Ishikawa (cell line): ENCODE results near the gene ATP9A.
A peak's percentile ranks its signal among the peaks of the same experiment; 100 is the strongest.

Experiments
- CEBPB ChIP-seq: IDR thresholded peaks from 2 replicates; pipeline ENCODE4 v1.6.1; 2012
- CREB1 ChIP-seq: IDR thresholded peaks from 2 replicates; pipeline ENCODE4 v1.6.1; 2012; ENCODE audit warnings: low read depth
- EGR1 ChIP-seq: IDR thresholded peaks from 2 replicates; pipeline ENCODE4 v1.6.1; 2012
- EP300 ChIP-seq: IDR thresholded peaks from 2 replicates; pipeline ENCODE4 v1.6.1; 2012; ENCODE audit warnings: borderline replicate concordance
- FOXM1 ChIP-seq: IDR thresholded peaks from 2 replicates; pipeline ENCODE4 v1.6.1; 2012; ENCODE audit warnings: low read depth, borderline replicate concordance
- MAX ChIP-seq: IDR thresholded peaks from 2 replicates; pipeline ENCODE4 v1.6.1; 2012
- NFIC ChIP-seq: IDR thresholded peaks from 2 replicates; pipeline ENCODE4 v1.6.1; 2012
- RAD21 ChIP-seq: IDR thresholded peaks from 2 replicates; pipeline ENCODE4 v1.6.1; 2012; ENCODE audit warnings: low read depth
- REST ChIP-seq: IDR thresholded peaks from 2 replicates; pipeline ENCODE4 v1.6.1; 2012; ENCODE audit warnings: low read depth, mild to moderate bottlenecking
- TAF1 ChIP-seq: IDR thresholded peaks from 2 replicates; pipeline ENCODE4 v1.6.1; 2012; ENCODE audit warnings: low read depth, mild to moderate bottlenecking
- TCF12 ChIP-seq: IDR thresholded peaks from 2 replicates; pipeline ENCODE4 v1.6.1; 2012; ENCODE audit warnings: low read depth
- TEAD4 ChIP-seq: IDR thresholded peaks from 2 replicates; pipeline ENCODE4 v1.6.1; 2012
- USF1 ChIP-seq: IDR thresholded peaks from 2 replicates; pipeline ENCODE4 v1.6.1; 2012
- YY1 ChIP-seq: IDR thresholded peaks from 2 replicates; pipeline ENCODE4 v1.6.1; 2012; ENCODE audit warnings: low read depth
- ZBTB7A ChIP-seq: IDR thresholded peaks from 2 replicates; pipeline ENCODE4 v1.6.1; 2012; ENCODE audit warnings: low read depth

Gene ATP9A

GRCh38 chr20:51563486-51564332 lies 204.5 kb downstream of the ATP9A start:
- TF ChIP-seq RAD21 (no peak), TAF1 (no peak), EGR1 (no peak), CREB1 (no peak), CEBPB (no peak), YY1 (no peak), USF1 (no peak), NFIC (no peak), EP300 (no peak), TEAD4 (no peak), TCF12 (no peak), MAX (no peak), REST (no peak), ZBTB7A (no peak), FOXM1 (no peak)

- no peak for TF ChIP-seq ZBTB7A
Observed at GRCh38 chr20:51563174-51563485, 205.1 kb downstream of the ATP9A start.

- TF ChIP-seq CEBPB, result no peak
- TF ChIP-seq CREB1, result no peak
- TF ChIP-seq EGR1, result no peak
- TF ChIP-seq RAD21, result peak; percentile 27; the same call in 1 of the 2 replicates
Observed at GRCh38 chr20:51562332-51563173, 205.6 kb downstream of the ATP9A start.

- TF ChIP-seq REST (no peak), CEBPB (no peak), TAF1 (no peak), YY1 (no peak), USF1 (no peak), RAD21 (no peak), ZBTB7A (no peak), MAX (no peak), EP300 (no peak), TEAD4 (no peak), NFIC (no peak), EGR1 (no peak), CREB1 (no peak), TCF12 (no peak), FOXM1 (no peak)
Observed at GRCh38 chr20:51562027-51562331, 206.2 kb downstream of the ATP9A start.

GRCh38 chr20:51560550-51561307 lies 207.5 kb downstream of the ATP9A start:
- TF ChIP-seq YY1 (no peak), TEAD4 (no peak), CEBPB (no peak), CREB1 (no peak), TAF1 (no peak), EGR1 (no peak), REST (no peak), EP300 (no peak), MAX (no peak), ZBTB7A (no peak), FOXM1 (no peak), RAD21 (no peak)
